OCI-LY1 (cell line): ENCODE results near the gene ALDH3B1.

Source experiments
- H2AFZ ChIP-seq: fragments of 200-600 bp; sonication (generic), shearing (Covaris generic); 2 replicates; pipeline ENCODE4 v1.6.0; 2014; ENCODE audit warnings: antibody characterized with exemption, mild to moderate bottlenecking, low read length
- H3F3A ChIP-seq: fragments of 200-600 bp; sonication (generic), shearing (Covaris generic); 2 replicates; pipeline ENCODE4 v1.6.0; 2014; ENCODE audit warnings: mild to moderate bottlenecking, antibody characterized with exemption, low read length, moderate library complexity; ENCODE audit not compliant: insufficient read depth
- H3K27ac ChIP-seq: fragments of 200-600 bp; sonication (generic); 2 replicates; pipeline ENCODE4 v1.5.1; 2014; ENCODE audit warnings: low read length, mixed run types, mild to moderate bottlenecking, low read depth; ENCODE audit not compliant: poor library complexity, severe bottlenecking
- H3K27me3 ChIP-seq: fragments of 200-600 bp; sonication (generic); 2 replicates; pipeline ENCODE4 v1.6.0; 2014; ENCODE audit warnings: antibody characterized with exemption, mild to moderate bottlenecking, low read length, moderate library complexity; ENCODE audit not compliant: insufficient read depth
- H3K36me3 ChIP-seq: fragments of 200-600 bp; sonication (generic); 2 replicates; pipeline ENCODE4 v1.6.1; 2014; ENCODE audit warnings: mild to moderate bottlenecking, antibody characterized with exemption, low read length, moderate library complexity, mixed read lengths; ENCODE audit not compliant: insufficient read depth
- H3K4me1 ChIP-seq: fragments of 200-600 bp; sonication (generic); 2 replicates; pipeline ENCODE4 v1.5.1; 2014; ENCODE audit warnings: mild to moderate bottlenecking, low read length, moderate library complexity; ENCODE audit not compliant: insufficient read depth, severe bottlenecking
- H3K4me2 ChIP-seq: fragments of 200-600 bp; sonication (generic), shearing (Covaris generic); 2 replicates; pipeline ENCODE4 v1.6.1; 2014; ENCODE audit warnings: low read length
- H3K4me3 ChIP-seq: fragments of 200-600 bp; sonication (generic); 2 replicates; pipeline ENCODE4 v1.5.1; 2014; ENCODE audit warnings: low read length, low read depth, mild to moderate bottlenecking, mixed read lengths; ENCODE audit not compliant: poor library complexity, severe bottlenecking
- H3K79me2 ChIP-seq: fragments of 200-600 bp; shearing (Covaris generic); 2 replicates; pipeline ENCODE4 v1.6.1; 2016; ENCODE audit warnings: mixed run types, low read length, mixed read lengths; ENCODE audit not compliant: insufficient read depth
- H3K9ac ChIP-seq: fragments of 200-600 bp; sonication (generic), shearing (Covaris generic); 2 replicates; pipeline ENCODE4 v1.6.1; 2014; ENCODE audit warnings: mild to moderate bottlenecking, low read length, mixed read lengths
- H3K9me2 ChIP-seq: fragments of 200-600 bp; sonication (generic), shearing (Covaris generic); 2 replicates; pipeline ENCODE4 v1.6.1; 2014; ENCODE audit warnings: low read depth, mild to moderate bottlenecking, low read length, mixed read lengths
- H3K9me3 ChIP-seq: fragments of 200-600 bp; shearing (Covaris generic); 2 replicates; pipeline ENCODE4 v1.6.1; 2014; ENCODE audit warnings: low read length, mixed read lengths
- H4K20me1 ChIP-seq: fragments of 200-600 bp; sonication (generic), shearing (Covaris generic); 2 replicates; pipeline ENCODE4 v1.6.0; 2016; ENCODE audit warnings: mild to moderate bottlenecking, low read length; ENCODE audit not compliant: insufficient read depth
- EZH2 ChIP-seq: fragments of 200-600 bp; sonication (generic), shearing (Covaris generic); IDR thresholded peaks from 2 replicates; pipeline ENCODE4 v1.8.0; 2017; ENCODE audit warnings: borderline replicate concordance, mixed run types, mild to moderate bottlenecking, antibody characterized with exemption, low read length, moderate library complexity, mixed read lengths
- TF ChIP-seq, protein P1 (sequence below): fragments of 200-600 bp; sonication (generic), shearing (Covaris generic); IDR thresholded peaks from 2 replicates; pipeline ENCODE4 v1.5.1; 2017; ENCODE audit warnings: mild to moderate bottlenecking, antibody characterized with exemption, low read length, moderate library complexity, mixed read lengths

ALDH3B1 gene

GRCh38 chr11:68047437-68048290 is 37.5 kb downstream of the ALDH3B1 start:
- Histone ChIP-seq H3K27me3 (no peaks in the 10 kb centered on the region), H3F3A (no peaks in the 10 kb centered on the region), H3K4me3 (no peak overlapping the region), H3K9ac (no peak overlapping the region), H4K20me1 (no peaks in the 10 kb centered on the region), H3K4me1 (peaks cover 13% of the 10 kb centered on the region), H3K9me3 (no peaks in the 10 kb centered on the region), H2AFZ (no peak overlapping the region), H3K27ac (no peak overlapping the region), H3K36me3 (peaks cover 79% of the 10 kb centered on the region), H3K9me2 (no peaks in the 10 kb centered on the region), H3K79me2 (no peaks in the 10 kb centered on the region), H3K4me2 (no peak overlapping the region)
- no peak for TF ChIP-seq EZH2
- TF ChIP-seq, protein P1, sequence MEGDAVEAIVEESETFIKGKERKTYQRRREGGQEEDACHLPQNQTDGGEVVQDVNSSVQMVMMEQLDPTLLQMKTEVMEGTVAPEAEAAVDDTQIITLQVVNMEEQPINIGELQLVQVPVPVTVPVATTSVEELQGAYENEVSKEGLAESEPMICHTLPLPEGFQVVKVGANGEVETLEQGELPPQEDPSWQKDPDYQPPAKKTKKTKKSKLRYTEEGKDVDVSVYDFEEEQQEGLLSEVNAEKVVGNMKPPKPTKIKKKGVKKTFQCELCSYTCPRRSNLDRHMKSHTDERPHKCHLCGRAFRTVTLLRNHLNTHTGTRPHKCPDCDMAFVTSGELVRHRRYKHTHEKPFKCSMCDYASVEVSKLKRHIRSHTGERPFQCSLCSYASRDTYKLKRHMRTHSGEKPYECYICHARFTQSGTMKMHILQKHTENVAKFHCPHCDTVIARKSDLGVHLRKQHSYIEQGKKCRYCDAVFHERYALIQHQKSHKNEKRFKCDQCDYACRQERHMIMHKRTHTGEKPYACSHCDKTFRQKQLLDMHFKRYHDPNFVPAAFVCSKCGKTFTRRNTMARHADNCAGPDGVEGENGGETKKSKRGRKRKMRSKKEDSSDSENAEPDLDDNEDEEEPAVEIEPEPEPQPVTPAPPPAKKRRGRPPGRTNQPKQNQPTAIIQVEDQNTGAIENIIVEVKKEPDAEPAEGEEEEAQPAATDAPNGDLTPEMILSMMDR: no peak

- peaks cover 80% of the 10 kb centered on the region for H3K36me3 ChIP-seq
- H3K79me2 ChIP-seq: no peaks in the 10 kb centered on the region
- no peak overlapping the region for H3K27ac ChIP-seq
- no peak for TF ChIP-seq EZH2
- TF ChIP-seq, protein P1: no peak
- no peak overlapping the region for H3K9ac ChIP-seq
- no peaks in the 10 kb centered on the region for H3K27me3 ChIP-seq
- H3K4me2 ChIP-seq: no peak overlapping the region
- H3F3A ChIP-seq: no peaks in the 10 kb centered on the region
- peaks cover under 1% of the 10 kb centered on the region for H3K4me1 ChIP-seq
- no peak overlapping the region for H2AFZ ChIP-seq
- H3K9me3 ChIP-seq: no peaks in the 10 kb centered on the region
- H3K4me3 ChIP-seq: no peak overlapping the region
- H3K9me2 ChIP-seq: no peaks in the 10 kb centered on the region
- no peaks in the 10 kb centered on the region for H4K20me1 ChIP-seq
These were observed 38.8 kb downstream of the ALDH3B1 start for GRCh38 chr11:68048681-68049508.

GRCh38 chr11:68049509-68050370 is 39.6 kb downstream of the ALDH3B1 start:
- Histone ChIP-seq H3K27ac (no peak overlapping the region), H3K4me2 (no peak overlapping the region), H3K4me3 (no peak overlapping the region), H3K9me2 (no peaks in the 10 kb centered on the region), H3K9me3 (no peaks in the 10 kb centered on the region), H3K79me2 (no peaks in the 10 kb centered on the region), H4K20me1 (no peaks in the 10 kb centered on the region), H3K9ac (no peak overlapping the region), H3F3A (no peaks in the 10 kb centered on the region), H3K4me1 (no peaks in the 10 kb centered on the region), H3K27me3 (no peaks in the 10 kb centered on the region), H2AFZ (no peak overlapping the region), H3K36me3 (peaks cover 74% of the 10 kb centered on the region)
- TF ChIP-seq, protein P1: no peak
- no peak for TF ChIP-seq EZH2
